Calu3 (cell line): ENCODE data around the gene KHDRBS1. TPM values are rescaled to one million over a fixed set of nuclear protein-coding genes. Genes with fewer than 3 reads are reported as not detected.
"Not testable (repeated sequence)": the region's sequence is repeated elsewhere in the genome, so short reads cannot be mapped to it uniquely, and the experiment has no call there.

Source experiments
- BruUV-seq: library from RNA; stranded (reverse); fragments of 400-500 nt; replicated peaks from 2 replicates; lab custom pipeline; 2021; lab: Mats Ljungman, UMichigan
- CTCF ChIA-PET: fragments of 300-600 bp; sonication (Branson Sonifier 250); formaldehyde crosslinking; loops from one replicate; lab custom pipeline; 2022; ENCODE audit warnings: antibody characterized with exemption; lab: Charles Lee
- DNase-seq: peaks from one replicate; pipeline ENCODE4 v3.0.0; 2022
- H3K27ac Mint-ChIP-seq: one replicate; pipeline ENCODE4 v1.8.0; 2022; ENCODE audit warnings: mixed read lengths; ENCODE audit not compliant: unreplicated experiment
- H3K27me3 Mint-ChIP-seq: one replicate; pipeline ENCODE4 v1.8.0; 2022; ENCODE audit warnings: mixed read lengths; ENCODE audit not compliant: unreplicated experiment
- H3K36me3 Mint-ChIP-seq: one replicate; pipeline ENCODE4 v1.8.0; 2022; ENCODE audit warnings: mild to moderate bottlenecking, moderate library complexity, mixed read lengths; ENCODE audit not compliant: insufficient read depth, unreplicated experiment
- H3K4me1 Mint-ChIP-seq: one replicate; pipeline ENCODE4 v1.8.0; 2022; ENCODE audit warnings: mild to moderate bottlenecking, low read depth, mixed read lengths; ENCODE audit not compliant: unreplicated experiment
- H3K4me3 Mint-ChIP-seq: one replicate; pipeline ENCODE4 v1.8.0; 2022; ENCODE audit warnings: mild to moderate bottlenecking, low read depth, moderate library complexity, mixed read lengths; ENCODE audit not compliant: unreplicated experiment
- H3K9me3 Mint-ChIP-seq: one replicate; pipeline ENCODE4 v1.8.0; 2022; ENCODE audit warnings: low read depth, mixed read lengths; ENCODE audit not compliant: unreplicated experiment
- CTCF ChIP-seq: fragments of 200-600 bp; IDR thresholded peaks from one replicate; pipeline ENCODE4 v1.8.0; 2022; ENCODE audit warnings: antibody characterized with exemption; ENCODE audit not compliant: unreplicated experiment
- intact Hi-C: fragments of 100-400 bp; cut with micrococcal nuclease; formaldehyde crosslinking; loops from one replicate; pipeline ENCODE4 v1.10.0; 2022; ENCODE audit not compliant: unreplicated experiment
- total RNA-seq: library from RNA; stranded (reverse); gene quantifications from 2 replicates; pipeline ENCODE4 v1.2.3, GENCODE V29; 2022

The KHDRBS1 gene
- total RNA-seq, 1 experiment from 2014 or later = 158 TPM

- BruUV-seq = no TSS peak
- no peak overlapping the region for H3K27ac Mint-ChIP-seq
- H3K36me3 Mint-ChIP-seq = no peaks in the 10 kb centered on the region
- TF ChIP-seq CTCF = no peak
- H3K4me3 Mint-ChIP-seq = no peak overlapping the region
- CTCF ChIA-PET = interaction anchor here (0.6 to 1.3 kb wide), 2 partner anchors 12 to 187 kb away, joined by 3 read pairs; no protein-coding TSS in a partner anchor
- no peaks in the 10 kb centered on the region for H3K9me3 Mint-ChIP-seq
- no peaks in the 10 kb centered on the region for H3K4me1 Mint-ChIP-seq
- peaks cover 19% of the 10 kb centered on the region for H3K27me3 Mint-ChIP-seq
- intact Hi-C loops = no loop called here
- DNase-seq = no peak
Measured at GRCh38 chr1:31991182-31991581, 22.5 kb upstream of the KHDRBS1 start.

- TF ChIP-seq CTCF = no peak
- no peaks in the 10 kb centered on the region for H3K4me1 Mint-ChIP-seq
- intact Hi-C loops = no loop called here
- CTCF ChIA-PET = no interaction called here
- no peaks in the 10 kb centered on the region for H3K36me3 Mint-ChIP-seq
- no peak for DNase-seq
- H3K4me3 Mint-ChIP-seq = no peak overlapping the region
- H3K27me3 Mint-ChIP-seq = peaks cover 10% of the 10 kb centered on the region
- no peaks in the 10 kb centered on the region for H3K9me3 Mint-ChIP-seq
- BruUV-seq = no TSS peak
- no peak overlapping the region for H3K27ac Mint-ChIP-seq
Measured at GRCh38 chr1:31995263-31995662, 18.4 kb upstream of the KHDRBS1 start.

- CTCF ChIA-PET = interaction anchor here (0.7 kb wide), 1 partner anchor 12 kb away, joined by 4 read pairs; no protein-coding TSS in a partner anchor
- H3K36me3 Mint-ChIP-seq, DNase-seq, H3K4me1 Mint-ChIP-seq, H3K9me3 Mint-ChIP-seq, BruUV-seq, H3K4me3 Mint-ChIP-seq, H3K27me3 Mint-ChIP-seq, intact Hi-C loops, H3K27ac Mint-ChIP-seq: not testable (repeated sequence)
Measured at GRCh38 chr1:31996121-31996520, 17.5 kb upstream of the KHDRBS1 start.

DNA sequence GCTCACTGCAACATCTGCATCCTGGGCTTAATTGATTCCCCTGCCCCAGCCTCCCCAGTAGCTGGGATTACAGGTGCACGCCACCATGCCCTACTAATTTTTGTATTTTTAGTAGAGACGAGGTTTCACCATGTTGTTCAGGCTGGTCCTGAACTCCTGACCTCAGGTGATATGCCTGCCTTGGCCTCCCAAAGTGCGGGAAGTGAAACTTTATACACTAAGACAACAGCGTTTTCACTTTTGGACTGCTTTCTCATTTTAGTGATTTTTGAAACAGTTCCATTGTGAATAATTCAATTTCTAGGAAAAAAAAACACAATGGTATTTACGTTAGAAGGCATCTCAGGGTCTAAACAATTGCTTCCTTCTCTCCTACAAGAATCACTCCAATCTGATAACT is 11.8 kb upstream of the KHDRBS1 start:
- CTCF ChIA-PET = no interaction called here
- no TSS peak for BruUV-seq

DNA sequence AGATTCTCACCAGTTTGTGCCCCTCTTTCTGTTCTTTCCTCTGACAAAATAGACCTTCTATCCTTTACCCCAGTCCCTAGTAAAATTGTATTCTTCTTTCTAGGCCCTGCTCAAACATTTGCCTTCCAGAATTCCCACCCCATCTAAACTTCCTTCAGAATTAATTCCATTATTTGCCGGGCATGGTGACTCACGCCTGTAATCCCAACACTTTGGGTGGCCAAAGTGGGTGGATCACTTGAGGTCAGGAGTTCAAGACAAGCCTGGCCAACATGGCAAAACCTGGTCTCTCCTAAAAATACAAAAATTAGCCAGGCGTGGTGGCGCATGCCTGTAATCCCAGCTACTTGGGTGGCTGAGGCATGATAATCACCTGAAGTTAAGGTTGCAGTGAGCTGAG is 11.4 kb upstream of the KHDRBS1 start:
- H3K9me3 Mint-ChIP-seq, H3K36me3 Mint-ChIP-seq, CTCF ChIA-PET, H3K27me3 Mint-ChIP-seq, intact Hi-C loops, BruUV-seq, H3K27ac Mint-ChIP-seq, H3K4me3 Mint-ChIP-seq, DNase-seq: not testable (repeated sequence)
- peaks cover 18% of the 10 kb centered on the region for H3K4me1 Mint-ChIP-seq

More for the DNA sequence above, 11.8 kb upstream of the KHDRBS1 start:
- TF ChIP-seq CTCF = no peak
- Mint-ChIP-seq H3K4me3 (no peak overlapping the region), H3K27me3 (peaks cover 7% of the 10 kb centered on the region), H3K27ac (no peak overlapping the region), H3K4me1 (peaks cover 18% of the 10 kb centered on the region), H3K36me3 (no peaks in the 10 kb centered on the region), H3K9me3 (no peaks in the 10 kb centered on the region)
- intact Hi-C loops = no loop called here
- no peak for DNase-seq
